Transverse colon (tissue), 4 donors: ENCODE results near the gene PELI1.

Source experiments
- CTCF ChIP-seq, 5 experiments: fragments of 200-600 bp in 3 of 5; fragments of 450-650 bp in 2 of 5; sonication (generic) in 3 of 5; IDR thresholded peaks; 1 replicate in 2 of 5; 2 replicates in 3 of 5; pipeline ENCODE4 v1.5.1; 2016 to 2017; ENCODE audit warnings: antibody characterized with exemption in 5 of 5, inconsistent platforms in 3 of 5, mild to moderate bottlenecking in 2 of 5, moderate library complexity in 1 of 5
- POLR2AphosphoS5 ChIP-seq, 3 donors: sonication (generic); formaldehyde crosslinking; IDR thresholded peaks; one replicate each; pipeline ENCODE4 v1.6.1; 2016; ENCODE audit warnings: antibody characterized with exemption in 3 of 3

- TF ChIP-seq CTCF (IDR thresholded peaks at IDR 0.05) = no peak
- no peak for TF ChIP-seq POLR2AphosphoS5 (IDR thresholded peaks at IDR 0.05)
Observed at GRCh38 chr2:64112016-64112415, 32.2 kb downstream of the PELI1 start.
